Measurements from ENCODE around the gene CNOT2. TPM values are rescaled to one million over a fixed set of nuclear protein-coding genes. Genes with fewer than 3 reads are reported as not detected.

The CNOT2 gene
- polyA plus RNA-seq, 1 of the 3 experiments (the other 2 are of a cell fraction): 45.3 TPM

DNA sequence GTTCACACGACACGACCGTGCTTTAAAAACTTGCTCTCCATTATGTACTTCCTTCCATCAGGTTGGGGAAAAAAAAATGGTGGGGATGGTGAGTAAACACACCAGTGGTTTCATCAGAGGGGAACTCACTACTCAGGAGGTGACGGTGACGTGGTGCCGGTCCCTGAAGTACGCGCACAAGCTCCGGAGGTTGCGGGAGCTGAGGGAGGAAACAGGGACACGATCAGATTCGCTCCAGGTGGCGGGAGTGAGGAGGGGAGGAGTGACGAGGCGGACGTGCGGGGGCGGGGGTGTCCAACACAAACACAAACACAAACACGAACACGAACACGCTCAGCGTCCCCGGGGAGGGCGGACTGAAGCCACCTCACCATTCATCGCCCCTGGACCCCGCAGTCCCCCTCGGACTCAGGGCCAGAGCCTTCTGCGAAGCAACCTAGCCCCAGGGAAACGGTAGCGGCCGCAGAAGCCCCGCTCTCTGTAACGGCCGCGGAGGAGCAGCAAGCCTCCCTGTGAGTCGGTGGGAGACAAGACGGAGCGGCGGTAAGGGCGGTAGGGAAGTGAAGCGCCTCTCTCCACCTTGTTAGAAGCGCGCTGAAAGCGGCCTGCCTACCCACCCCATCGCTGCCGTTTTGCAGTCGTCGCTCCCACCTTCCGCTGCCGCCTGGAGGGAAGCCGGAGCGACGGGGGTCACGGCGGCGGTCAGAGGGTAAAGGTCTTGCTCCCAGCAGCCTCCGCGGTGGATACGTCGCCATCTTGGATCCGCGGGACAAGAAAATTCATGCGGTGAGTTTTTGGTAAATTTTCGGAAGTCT lies at the start of gene CNOT2 (continued):
- TF ChIP-seq TEAD4 (IDR thresholded peaks at IDR 0.05; ENCODE audit: borderline replicate concordance, insufficient read depth) (no peak), EZH2phosphoT487 (IDR thresholded peaks at IDR 0.05; ENCODE audit: borderline replicate concordance, low read depth) (no peak), MXI1 (IDR thresholded peaks at IDR 0.05; ENCODE audit: low read depth, low read length) (peak; percentile 66)

DNA sequence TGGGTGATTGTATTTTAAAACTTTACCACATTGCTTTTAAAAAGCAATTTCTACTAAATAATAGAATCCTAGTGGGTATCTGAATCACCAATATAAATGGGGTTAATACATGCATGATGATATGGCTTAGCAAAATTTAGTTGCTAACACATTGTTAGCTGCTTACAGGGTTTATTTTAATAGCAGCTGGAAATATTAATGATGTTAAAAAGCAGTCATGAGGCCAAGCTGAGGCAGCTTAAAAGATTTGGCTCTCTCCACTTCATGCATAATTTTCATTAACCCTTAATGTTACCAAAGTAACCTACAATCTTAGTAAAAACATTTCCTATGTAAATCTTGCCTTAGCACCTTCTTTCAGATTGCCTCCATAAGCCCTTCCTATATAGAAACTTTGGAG lies 49.2 kb upstream of the CNOT2 start:
- no peak for DNase-seq
- H3K27ac ChIP-seq (ENCODE audit: low read depth in 2 of 2, low read length in 1 of 2): no peak overlapping the region
- H3K27me3 ChIP-seq (ENCODE audit: insufficient read depth): no peaks in the 10 kb centered on the region
- no peak overlapping the region for H3K4me2 ChIP-seq
- ChIA-PET POLR2A (no interaction called here), CTCF (no interaction called here)
- no peak overlapping the region for H2AFZ ChIP-seq (ENCODE audit: low read depth)
- no peaks in the 10 kb centered on the region for H3F3A ChIP-seq (replicated peaks; ENCODE audit: insufficient read depth)
- H3K79me2 ChIP-seq (ENCODE audit: insufficient read depth): no peaks in the 10 kb centered on the region
- no peak overlapping the region for H3K9ac ChIP-seq
- H3K9me3 ChIP-seq: no peaks in the 10 kb centered on the region
- no peaks in the 10 kb centered on the region for H4K20me1 ChIP-seq (ENCODE audit: insufficient read depth)
- no peaks in the 10 kb centered on the region for H3K9me2 ChIP-seq
- no peaks in the 10 kb centered on the region for H3K36me3 ChIP-seq (replicated peaks in 1 of 2; ENCODE audit: control insufficient read depth in 1 of 2, insufficient read depth in 2 of 2, low read length in 1 of 2)
- no peak overlapping the region for H3K4me3 ChIP-seq (ENCODE audit: low read depth in 2 of 2, low read length in 1 of 2)
- no peak for TF ChIP-seq MXI1 (IDR thresholded peaks at IDR 0.05; ENCODE audit: low read depth, low read length)
- no peak for TF ChIP-seq NFIC (IDR thresholded peaks at IDR 0.05; ENCODE audit: borderline replicate concordance)
- peaks cover 0 to 14% of the 10 kb centered on the region in 2 experiments; a peak in 1 of 4 replicates for H3K4me1 ChIP-seq (ENCODE audit: control insufficient read depth in 1 of 2, insufficient read depth in 2 of 2, low read depth in 1 of 2, low read length in 1 of 2)

DNA sequence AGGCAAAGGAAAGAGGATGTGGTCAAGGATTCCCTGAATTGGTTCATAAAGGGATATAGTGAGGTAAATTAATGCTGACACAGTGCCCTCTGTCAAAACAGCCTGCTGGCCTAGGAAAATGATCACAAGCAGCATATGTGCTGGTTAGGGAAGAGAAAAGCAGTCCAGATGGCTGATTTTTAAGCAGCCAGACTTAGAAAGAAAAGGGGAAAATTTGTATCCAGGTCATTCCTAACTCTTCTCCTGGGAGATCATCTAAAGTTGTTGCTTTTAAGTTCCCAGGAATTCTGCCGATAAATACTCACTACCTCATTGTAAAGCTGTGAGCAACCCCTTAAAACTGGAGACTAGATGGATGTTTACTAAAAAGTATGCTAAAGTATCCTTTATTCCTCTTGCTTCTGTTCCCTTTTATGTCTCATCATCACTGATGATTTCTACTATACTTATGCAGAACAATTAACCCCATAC lies 46.4 kb upstream of the CNOT2 start:
- DNase-seq: peak; percentile 2
- no peaks in the 10 kb centered on the region for H4K20me1 ChIP-seq (ENCODE audit: insufficient read depth)
- H3K9me3 ChIP-seq: no peaks in the 10 kb centered on the region
- H3K9me2 ChIP-seq: no peaks in the 10 kb centered on the region
- H3K36me3 ChIP-seq (replicated peaks in 1 of 2; ENCODE audit: control insufficient read depth in 1 of 2, insufficient read depth in 2 of 2, low read length in 1 of 2): no peaks in the 10 kb centered on the region
- H3K4me1 ChIP-seq (ENCODE audit: control insufficient read depth in 1 of 2, insufficient read depth in 2 of 2, low read depth in 1 of 2, low read length in 1 of 2): peaks cover 0 to 14% of the 10 kb centered on the region in 2 experiments; a peak in 1 of 4 replicates
- no peak overlapping the region for H3K9ac ChIP-seq
- no peaks in the 10 kb centered on the region for H3K27me3 ChIP-seq (ENCODE audit: insufficient read depth)
- CTCF ChIA-PET: interaction anchor here (0.5 kb wide), 1 partner anchor 29 kb away, joined by 3 read pairs; no protein-coding TSS in a partner anchor
- no peak overlapping the region for H3K27ac ChIP-seq (ENCODE audit: low read depth in 2 of 2, low read length in 1 of 2)
- POLR2A ChIA-PET: no interaction called here
- no peak overlapping the region for H3K4me3 ChIP-seq (ENCODE audit: low read depth in 2 of 2, low read length in 1 of 2)
- no peak overlapping the region for H2AFZ ChIP-seq (ENCODE audit: low read depth)
- H3F3A ChIP-seq (replicated peaks; ENCODE audit: insufficient read depth): no peaks in the 10 kb centered on the region
- H3K4me2 ChIP-seq: no peak overlapping the region
- WGBS (ENCODE audit: low lambda C conversion rate): 86% methylated on average over 1 of the region's 1 CpG
- H3K79me2 ChIP-seq (ENCODE audit: insufficient read depth): no peaks in the 10 kb centered on the region
- TF ChIP-seq FOXJ3 (CRISPR knock-in tag; IDR thresholded peaks at IDR 0.05): no peak
- TF ChIP-seq TCF12 (IDR thresholded peaks at IDR 0.05): no peak
- TF ChIP-seq NRF1 (IDR thresholded peaks at IDR 0.05; ENCODE audit: low read depth, low read length): no peak
- no peak for TF ChIP-seq TAF1 (IDR thresholded peaks at IDR 0.05; ENCODE audit: borderline replicate concordance, low read depth, low read length)
- no peak for TF ChIP-seq EZH2phosphoT487 (IDR thresholded peaks at IDR 0.05; ENCODE audit: borderline replicate concordance, low read depth)
- no peak for TF ChIP-seq SIN3A (IDR thresholded peaks at IDR 0.05; ENCODE audit: borderline replicate concordance, low read depth, low read length)
- no peak for TF ChIP-seq RFX5 (IDR thresholded peaks at IDR 0.05; ENCODE audit: low read length)
- no peak for TF ChIP-seq RAD21 (IDR thresholded peaks at IDR 0.05; ENCODE audit: low read length)
- TF ChIP-seq ELF1 (IDR thresholded peaks at IDR 0.05): no peak
- TF ChIP-seq, protein P1, sequence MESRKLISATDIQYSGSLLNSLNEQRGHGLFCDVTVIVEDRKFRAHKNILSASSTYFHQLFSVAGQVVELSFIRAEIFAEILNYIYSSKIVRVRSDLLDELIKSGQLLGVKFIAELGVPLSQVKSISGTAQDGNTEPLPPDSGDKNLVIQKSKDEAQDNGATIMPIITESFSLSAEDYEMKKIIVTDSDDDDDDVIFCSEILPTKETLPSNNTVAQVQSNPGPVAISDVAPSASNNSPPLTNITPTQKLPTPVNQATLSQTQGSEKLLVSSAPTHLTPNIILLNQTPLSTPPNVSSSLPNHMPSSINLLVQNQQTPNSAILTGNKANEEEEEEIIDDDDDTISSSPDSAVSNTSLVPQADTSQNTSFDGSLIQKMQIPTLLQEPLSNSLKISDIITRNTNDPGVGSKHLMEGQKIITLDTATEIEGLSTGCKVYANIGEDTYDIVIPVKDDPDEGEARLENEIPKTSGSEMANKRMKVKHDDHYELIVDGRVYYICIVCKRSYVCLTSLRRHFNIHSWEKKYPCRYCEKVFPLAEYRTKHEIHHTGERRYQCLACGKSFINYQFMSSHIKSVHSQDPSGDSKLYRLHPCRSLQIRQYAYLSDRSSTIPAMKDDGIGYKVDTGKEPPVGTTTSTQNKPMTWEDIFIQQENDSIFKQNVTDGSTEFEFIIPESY (IDR thresholded peaks at IDR 0.05; ENCODE audit: borderline replicate concordance, low read depth): no peak
- no peak for TF ChIP-seq EP300 (IDR thresholded peaks at IDR 0.05; ENCODE audit: borderline replicate concordance in 1 of 2, low read depth in 1 of 2, low read length in 1 of 2)
- TF ChIP-seq, protein P2, sequence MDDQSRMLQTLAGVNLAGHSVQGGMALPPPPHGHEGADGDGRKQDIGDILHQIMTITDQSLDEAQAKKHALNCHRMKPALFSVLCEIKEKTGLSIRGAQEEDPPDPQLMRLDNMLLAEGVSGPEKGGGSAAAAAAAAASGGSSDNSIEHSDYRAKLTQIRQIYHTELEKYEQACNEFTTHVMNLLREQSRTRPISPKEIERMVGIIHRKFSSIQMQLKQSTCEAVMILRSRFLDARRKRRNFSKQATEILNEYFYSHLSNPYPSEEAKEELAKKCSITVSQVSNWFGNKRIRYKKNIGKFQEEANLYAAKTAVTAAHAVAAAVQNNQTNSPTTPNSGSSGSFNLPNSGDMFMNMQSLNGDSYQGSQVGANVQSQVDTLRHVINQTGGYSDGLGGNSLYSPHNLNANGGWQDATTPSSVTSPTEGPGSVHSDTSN (IDR thresholded peaks at IDR 0.05): no peak
- no peak for TF ChIP-seq MEF2A (IDR thresholded peaks at IDR 0.05; ENCODE audit: borderline replicate concordance, low read depth)
- TF ChIP-seq YY1 (IDR thresholded peaks at IDR 0.05; ENCODE audit: low read depth): no peak
- no peak for TF ChIP-seq RCOR1 (IDR thresholded peaks at IDR 0.05; ENCODE audit: low read length)
- TF ChIP-seq, protein P3, sequence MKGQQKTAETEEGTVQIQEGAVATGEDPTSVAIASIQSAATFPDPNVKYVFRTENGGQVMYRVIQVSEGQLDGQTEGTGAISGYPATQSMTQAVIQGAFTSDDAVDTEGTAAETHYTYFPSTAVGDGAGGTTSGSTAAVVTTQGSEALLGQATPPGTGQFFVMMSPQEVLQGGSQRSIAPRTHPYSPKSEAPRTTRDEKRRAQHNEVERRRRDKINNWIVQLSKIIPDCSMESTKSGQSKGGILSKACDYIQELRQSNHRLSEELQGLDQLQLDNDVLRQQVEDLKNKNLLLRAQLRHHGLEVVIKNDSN (IDR thresholded peaks at IDR 0.05; ENCODE audit: borderline replicate concordance, low read depth): no peak
- no peak for TF ChIP-seq JUND (IDR thresholded peaks at IDR 0.05)

All from SK-N-SH (cell line).